ENCODE measurements around the gene IFT27.
"Not testable (repeated sequence)": the region's sequence is repeated elsewhere in the genome, so short reads cannot be mapped to it uniquely, and the experiment has no call there.

The IFT27 gene

DNA sequence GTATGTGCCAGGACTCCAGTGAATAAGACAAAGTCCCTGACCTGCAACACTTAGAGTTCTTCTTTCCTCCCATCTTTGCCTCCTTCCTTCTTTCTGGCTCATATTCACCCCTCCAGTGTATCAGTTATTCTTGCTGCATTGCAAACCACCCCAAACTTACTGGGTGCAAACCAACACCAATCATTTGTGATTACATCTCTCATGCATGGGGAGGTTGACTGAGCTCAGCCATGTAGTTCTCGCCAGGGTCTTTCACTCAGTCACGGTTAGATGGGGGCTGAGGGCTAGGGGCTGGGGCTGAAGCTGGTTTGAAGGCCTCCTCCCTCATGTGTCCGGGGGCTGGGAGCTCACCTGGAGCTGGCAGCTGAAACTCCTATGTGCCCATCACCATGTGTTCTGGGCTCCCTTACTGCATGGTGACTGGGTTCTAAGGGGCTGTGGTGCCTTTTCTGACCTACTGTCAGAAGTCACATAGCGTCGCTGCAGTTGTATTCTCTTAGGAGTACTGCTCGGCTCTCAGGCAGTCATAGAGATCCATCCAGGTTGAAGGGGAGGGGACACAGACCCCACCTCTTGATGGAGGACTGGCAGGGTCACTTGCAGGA is 37.4 kb downstream of the IFT27 start:
- no peak overlapping the region for H3K27ac Mint-ChIP-seq
- no peak overlapping the region for H3K4me3 Mint-ChIP-seq
- no peaks in the 10 kb centered on the region for H3K9me3 Mint-ChIP-seq
- H3K4me1 Mint-ChIP-seq (ENCODE audit: low read depth): no peaks in the 10 kb centered on the region
- DNase-seq (ENCODE audit: low spot score): no peak
- H3K27me3 Mint-ChIP-seq (ENCODE audit: low read depth): peaks cover 6% of the 10 kb centered on the region
- H3K36me3 Mint-ChIP-seq (ENCODE audit: low read depth): no peaks in the 10 kb centered on the region

- no peak for DNase-seq (ENCODE audit: low spot score)
- Mint-ChIP-seq H3K4me1 (ENCODE audit: low read depth) (no peaks in the 10 kb centered on the region), H3K9me3 (no peaks in the 10 kb centered on the region), H3K36me3 (ENCODE audit: low read depth) (no peaks in the 10 kb centered on the region), H3K27ac (no peak overlapping the region), H3K4me3 (no peak overlapping the region), H3K27me3 (ENCODE audit: low read depth) (peaks cover 6% of the 10 kb centered on the region)
Measured at GRCh38 chr22:36737776-36738175, 38.1 kb downstream of the IFT27 start.

GRCh38 chr22:36736701-36737320 is 39.1 kb downstream of the IFT27 start:
- no peaks in the 10 kb centered on the region for H3K9me3 Mint-ChIP-seq
- H3K4me1 Mint-ChIP-seq (ENCODE audit: low read depth): no peaks in the 10 kb centered on the region
- no peaks in the 10 kb centered on the region for H3K36me3 Mint-ChIP-seq (ENCODE audit: low read depth)
- H3K27me3 Mint-ChIP-seq (ENCODE audit: low read depth): peaks cover 6% of the 10 kb centered on the region
- H3K27ac Mint-ChIP-seq: no peak overlapping the region
- no peak overlapping the region for H3K4me3 Mint-ChIP-seq
- no peak for DNase-seq (ENCODE audit: low spot score)

DNA sequence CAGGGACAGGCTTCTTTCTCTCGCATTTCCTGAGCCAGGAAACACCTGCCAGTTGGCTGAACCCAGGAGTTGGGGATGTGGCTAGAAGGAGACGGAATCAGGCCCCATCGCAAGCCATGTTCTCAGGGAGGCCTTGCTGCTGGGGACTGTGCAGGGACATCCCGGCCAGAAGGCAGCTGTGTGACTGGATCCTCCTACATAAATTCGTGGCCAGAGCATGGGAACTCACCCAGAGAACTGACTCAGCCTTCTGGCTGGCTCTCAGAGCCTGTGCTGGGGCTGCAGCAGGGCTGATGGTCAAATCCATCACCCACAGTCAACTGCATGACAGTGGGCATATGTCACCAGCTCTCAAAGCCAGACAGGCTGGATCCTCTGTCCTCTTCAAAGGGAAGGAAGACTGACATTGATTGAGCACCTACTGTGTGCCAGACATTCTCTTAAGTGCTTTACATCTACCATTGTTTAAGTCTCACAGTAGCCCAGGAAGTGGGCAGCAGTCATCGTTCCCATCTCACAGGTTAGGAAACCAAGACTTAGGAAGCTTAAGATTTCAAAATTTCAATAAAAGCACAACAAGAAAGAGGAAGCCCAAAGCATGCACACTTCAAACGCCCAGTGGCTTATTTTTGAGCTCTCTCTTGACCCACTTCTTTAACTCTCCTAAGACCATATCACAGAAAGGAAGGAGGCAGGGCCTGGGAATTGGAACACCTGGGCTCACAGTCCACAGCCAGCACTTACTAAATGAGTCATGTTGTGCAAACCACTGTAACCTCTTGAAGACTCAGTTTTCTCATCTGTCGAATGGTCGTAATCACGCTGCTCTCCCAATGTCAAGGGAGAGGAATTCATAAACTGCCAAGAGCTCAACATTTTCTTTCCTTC is 41.5 kb downstream of the IFT27 start:
- Mint-ChIP-seq H3K27me3 (ENCODE audit: low read depth) (peaks cover 6% of the 10 kb centered on the region), H3K4me3 (no peak overlapping the region), H3K9me3 (no peaks in the 10 kb centered on the region), H3K36me3 (ENCODE audit: low read depth) (no peaks in the 10 kb centered on the region), H3K27ac (no peak overlapping the region), H3K4me1 (ENCODE audit: low read depth) (no peaks in the 10 kb centered on the region)
- no peak for DNase-seq (ENCODE audit: low spot score)

DNA sequence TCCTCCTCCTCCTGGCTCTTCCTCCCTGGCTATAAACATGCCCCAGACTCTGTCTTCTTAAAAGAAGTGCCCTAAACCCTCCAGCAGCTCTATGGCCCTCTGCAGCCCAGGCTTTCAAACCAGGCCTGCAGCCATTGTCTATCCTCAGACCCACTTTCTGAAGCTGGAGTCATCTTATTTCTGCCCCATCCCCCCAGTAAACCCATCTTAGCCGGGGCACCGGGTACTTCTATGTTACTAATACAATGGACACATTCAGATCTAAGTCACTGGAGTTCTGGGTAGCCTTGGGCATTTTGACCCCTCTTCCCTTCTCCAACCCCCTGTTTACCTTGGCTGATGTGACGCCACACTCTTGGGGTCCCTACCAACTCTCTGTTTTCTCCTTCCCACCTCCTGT is 42.6 kb downstream of the IFT27 start:
- Mint-ChIP-seq H3K9me3 (no peaks in the 10 kb centered on the region), H3K4me1 (ENCODE audit: low read depth) (no peaks in the 10 kb centered on the region)
- no peak for DNase-seq (ENCODE audit: low spot score)

GRCh38 chr22:36732609-36733008 is 43.3 kb downstream of the IFT27 start:
- no peak overlapping the region for H3K4me3 Mint-ChIP-seq
- no peaks in the 10 kb centered on the region for H3K9me3 Mint-ChIP-seq
- peaks cover 6% of the 10 kb centered on the region for H3K27me3 Mint-ChIP-seq (ENCODE audit: low read depth)
- H3K27ac Mint-ChIP-seq: no peak overlapping the region
- no peaks in the 10 kb centered on the region for H3K4me1 Mint-ChIP-seq (ENCODE audit: low read depth)
- no peak for DNase-seq (ENCODE audit: low spot score)
- H3K36me3 Mint-ChIP-seq (ENCODE audit: low read depth): no peaks in the 10 kb centered on the region

More for the DNA sequence above, 42.6 kb downstream of the IFT27 start:
- H3K4me3 Mint-ChIP-seq: no peak overlapping the region
- H3K27ac Mint-ChIP-seq: no peak overlapping the region
- peaks cover 6% of the 10 kb centered on the region for H3K27me3 Mint-ChIP-seq (ENCODE audit: low read depth)
- no peaks in the 10 kb centered on the region for H3K36me3 Mint-ChIP-seq (ENCODE audit: low read depth)

- H3K27me3 Mint-ChIP-seq (ENCODE audit: low read depth): peaks cover 5% of the 10 kb centered on the region
- H3K4me1 Mint-ChIP-seq (ENCODE audit: low read depth): no peaks in the 10 kb centered on the region
- no peaks in the 10 kb centered on the region for H3K9me3 Mint-ChIP-seq
- no peak for DNase-seq (ENCODE audit: low spot score)
- H3K36me3 Mint-ChIP-seq (ENCODE audit: low read depth): no peaks in the 10 kb centered on the region
- H3K27ac Mint-ChIP-seq: no peak overlapping the region
- H3K4me3 Mint-ChIP-seq: no peak overlapping the region
Measured at GRCh38 chr22:36731916-36732315, 44.0 kb downstream of the IFT27 start.

- H3K36me3 Mint-ChIP-seq (ENCODE audit: low read depth); H3K27ac Mint-ChIP-seq; H3K4me3 Mint-ChIP-seq; DNase-seq (ENCODE audit: low spot score); H3K9me3 Mint-ChIP-seq; H3K27me3 Mint-ChIP-seq (ENCODE audit: low read depth); H3K4me1 Mint-ChIP-seq (ENCODE audit: low read depth): not testable (repeated sequence)
Measured at GRCh38 chr22:36731321-36731720, 44.6 kb downstream of the IFT27 start.

DNA sequence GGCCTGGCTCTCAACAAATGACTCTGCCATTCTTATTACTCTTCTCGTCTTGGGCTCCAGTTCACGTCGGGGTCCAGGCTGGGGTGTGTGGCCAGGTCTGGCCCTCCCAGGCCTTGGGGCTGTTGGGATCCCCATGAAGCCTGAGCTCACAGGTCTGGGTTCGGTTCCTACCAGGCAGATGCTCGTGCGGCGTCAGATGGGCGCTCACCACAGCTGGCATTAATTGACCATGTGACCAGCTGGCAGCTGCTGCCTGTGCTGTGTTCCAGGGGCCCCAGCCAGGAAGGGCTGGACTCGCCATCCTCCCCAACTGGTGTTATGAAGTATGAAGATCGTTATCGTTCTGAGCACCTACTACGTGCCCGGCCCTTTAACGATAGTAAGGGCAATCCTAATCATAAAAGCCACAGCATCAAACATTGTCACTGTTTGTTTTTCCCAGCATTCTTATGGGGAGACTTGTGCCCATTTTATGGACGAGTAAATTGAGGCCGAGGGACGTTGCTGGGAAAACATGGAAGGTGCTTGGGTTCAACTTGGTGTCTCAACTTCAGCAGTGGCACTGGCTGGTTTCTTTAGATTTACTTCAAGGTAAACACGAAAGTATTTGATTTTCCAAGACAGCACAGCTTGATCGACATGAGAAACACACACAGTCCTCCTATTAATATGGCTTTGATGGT is 45.6 kb downstream of the IFT27 start:
- no peak for DNase-seq (ENCODE audit: low spot score)
- H3K9me3 Mint-ChIP-seq: no peaks in the 10 kb centered on the region
- no peaks in the 10 kb centered on the region for H3K4me1 Mint-ChIP-seq (ENCODE audit: low read depth)
- H3K27ac Mint-ChIP-seq: no peak overlapping the region
- H3K4me3 Mint-ChIP-seq: no peak overlapping the region
- H3K36me3 Mint-ChIP-seq (ENCODE audit: low read depth): no peaks in the 10 kb centered on the region
- H3K27me3 Mint-ChIP-seq (ENCODE audit: low read depth): no peaks in the 10 kb centered on the region

DNA sequence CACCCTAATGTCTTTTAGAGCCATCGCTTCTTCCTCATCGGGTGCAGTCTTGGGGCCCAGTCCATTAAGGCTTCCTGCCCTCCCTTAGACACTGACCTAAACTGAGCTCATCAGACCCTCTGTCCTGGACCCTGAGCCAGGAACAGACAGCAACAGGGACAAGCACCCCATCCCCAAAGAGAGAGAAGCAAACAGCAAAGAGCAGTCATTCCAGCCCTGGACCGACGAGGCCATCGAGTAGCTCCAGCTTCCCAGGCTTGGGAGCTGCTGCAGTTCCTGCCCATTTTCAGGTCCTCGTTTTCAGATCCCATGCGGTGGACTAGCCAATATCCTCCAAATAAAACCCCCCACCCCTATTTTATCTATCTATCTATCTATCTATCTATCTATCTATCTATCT is 46.6 kb downstream of the IFT27 start:
- no peak overlapping the region for H3K4me3 Mint-ChIP-seq

DNA sequence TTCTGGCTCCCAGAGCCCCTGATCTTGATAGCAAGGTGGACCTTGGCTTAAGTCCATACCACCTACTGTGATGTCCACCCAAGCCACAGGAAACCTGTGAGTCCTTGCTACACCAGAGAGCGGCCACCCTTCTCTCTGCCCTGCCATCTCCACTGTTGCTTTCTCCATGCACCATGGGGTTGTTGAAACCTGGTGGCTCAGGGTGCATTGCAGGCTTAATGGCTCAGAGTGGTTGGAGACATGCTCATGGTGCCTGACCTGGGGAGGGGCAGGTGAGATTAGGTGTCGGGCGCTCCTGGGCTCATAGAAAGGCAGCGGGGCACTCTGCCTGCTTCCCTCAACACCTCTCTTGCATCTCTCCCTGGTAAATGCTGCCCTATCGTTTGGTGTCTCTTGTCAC is 47.4 kb downstream of the IFT27 start:
- Mint-ChIP-seq H3K4me1 (ENCODE audit: low read depth) (no peaks in the 10 kb centered on the region), H3K4me3 (no peak overlapping the region), H3K36me3 (ENCODE audit: low read depth) (no peaks in the 10 kb centered on the region), H3K9me3 (no peaks in the 10 kb centered on the region), H3K27ac (no peak overlapping the region), H3K27me3 (ENCODE audit: low read depth) (no peaks in the 10 kb centered on the region)
- no peak for DNase-seq (ENCODE audit: low spot score)

More for the DNA sequence above, 46.6 kb downstream of the IFT27 start:
- Mint-ChIP-seq H3K4me1 (ENCODE audit: low read depth) (no peaks in the 10 kb centered on the region), H3K27me3 (ENCODE audit: low read depth) (no peaks in the 10 kb centered on the region), H3K9me3 (no peaks in the 10 kb centered on the region), H3K36me3 (ENCODE audit: low read depth) (no peaks in the 10 kb centered on the region), H3K27ac (no peak overlapping the region)
- DNase-seq (ENCODE audit: low spot score): no peak

- no peak overlapping the region for H3K27ac Mint-ChIP-seq
- no peak overlapping the region for H3K4me3 Mint-ChIP-seq
- H3K4me1 Mint-ChIP-seq (ENCODE audit: low read depth): no peaks in the 10 kb centered on the region
- H3K27me3 Mint-ChIP-seq (ENCODE audit: low read depth): no peaks in the 10 kb centered on the region
- no peak for DNase-seq (ENCODE audit: low spot score)
- no peaks in the 10 kb centered on the region for H3K9me3 Mint-ChIP-seq
- H3K36me3 Mint-ChIP-seq (ENCODE audit: low read depth): no peaks in the 10 kb centered on the region
Measured at GRCh38 chr22:36727927-36728488, 47.9 kb downstream of the IFT27 start.

GRCh38 chr22:36727110-36727509 is 48.8 kb downstream of the IFT27 start:
- Mint-ChIP-seq H3K36me3 (ENCODE audit: low read depth) (no peaks in the 10 kb centered on the region), H3K4me1 (ENCODE audit: low read depth) (no peaks in the 10 kb centered on the region), H3K27ac (no peak overlapping the region), H3K27me3 (ENCODE audit: low read depth) (peaks cover 4% of the 10 kb centered on the region), H3K4me3 (no peak overlapping the region), H3K9me3 (no peaks in the 10 kb centered on the region)
- DNase-seq (ENCODE audit: low spot score): no peak

- no peak for DNase-seq (ENCODE audit: low spot score)
- no peaks in the 10 kb centered on the region for H3K36me3 Mint-ChIP-seq (ENCODE audit: low read depth)
- H3K4me3 Mint-ChIP-seq: no peak overlapping the region
- H3K27me3 Mint-ChIP-seq (ENCODE audit: low read depth): peaks cover 4% of the 10 kb centered on the region
- H3K4me1 Mint-ChIP-seq (ENCODE audit: low read depth): no peaks in the 10 kb centered on the region
- H3K27ac Mint-ChIP-seq: no peak overlapping the region
- H3K9me3 Mint-ChIP-seq: no peaks in the 10 kb centered on the region
Measured at GRCh38 chr22:36726007-36726380, 49.9 kb downstream of the IFT27 start.

Measured in T-helper 2 cell treated with Interferon-gamma antibody and Interleukin-4, amounts not matched to agents 5 μg/mL and 100 μg/mL, for 36 hours (primary cell).